Ishikawa (cell line): ENCODE measurements around the gene DMAC2L.

Experiments used
- EGR1 ChIP-seq: IDR thresholded peaks from 2 replicates; pipeline ENCODE4 v1.6.1; 2012
- EP300 ChIP-seq: IDR thresholded peaks from 2 replicates; pipeline ENCODE4 v1.6.1; 2012; ENCODE audit warnings: borderline replicate concordance
- FOXM1 ChIP-seq: IDR thresholded peaks from 2 replicates; pipeline ENCODE4 v1.6.1; 2012; ENCODE audit warnings: low read depth, borderline replicate concordance
- TAF1 ChIP-seq: IDR thresholded peaks from 2 replicates; pipeline ENCODE4 v1.6.1; 2012; ENCODE audit warnings: low read depth, mild to moderate bottlenecking
- YY1 ChIP-seq: IDR thresholded peaks from 2 replicates; pipeline ENCODE4 v1.6.1; 2012; ENCODE audit warnings: low read depth
- ZBTB7A ChIP-seq: IDR thresholded peaks from 2 replicates; pipeline ENCODE4 v1.6.1; 2012; ENCODE audit warnings: low read depth
- TF ChIP-seq, protein P1 (sequence below): IDR thresholded peaks from 2 replicates; pipeline ENCODE4 v1.6.1; 2012; ENCODE audit warnings: low read depth, mild to moderate bottlenecking

DNA sequence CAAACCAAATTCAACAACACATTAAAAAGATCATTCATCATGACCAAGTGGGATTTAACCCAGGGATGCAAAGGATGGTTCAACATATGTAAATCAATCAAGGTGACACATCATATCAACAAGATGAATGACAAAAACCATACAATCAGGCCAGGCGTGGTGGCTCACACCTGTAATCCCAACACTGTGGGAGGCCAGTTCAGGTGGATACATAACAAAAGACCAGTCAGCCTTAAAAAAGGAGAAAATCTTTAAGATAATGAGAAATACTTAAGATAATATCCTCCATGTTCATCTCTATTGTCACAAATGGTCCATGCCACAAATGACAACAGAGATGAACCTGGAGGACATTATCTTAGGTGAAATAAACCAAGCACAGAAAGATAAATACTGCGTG is 12.5 kb upstream of the DMAC2L start:
- TF ChIP-seq TAF1 (no peak), EP300 (no peak), ZBTB7A (no peak), FOXM1 (no peak), EGR1 (no peak), YY1 (no peak)
- TF ChIP-seq, protein P1, sequence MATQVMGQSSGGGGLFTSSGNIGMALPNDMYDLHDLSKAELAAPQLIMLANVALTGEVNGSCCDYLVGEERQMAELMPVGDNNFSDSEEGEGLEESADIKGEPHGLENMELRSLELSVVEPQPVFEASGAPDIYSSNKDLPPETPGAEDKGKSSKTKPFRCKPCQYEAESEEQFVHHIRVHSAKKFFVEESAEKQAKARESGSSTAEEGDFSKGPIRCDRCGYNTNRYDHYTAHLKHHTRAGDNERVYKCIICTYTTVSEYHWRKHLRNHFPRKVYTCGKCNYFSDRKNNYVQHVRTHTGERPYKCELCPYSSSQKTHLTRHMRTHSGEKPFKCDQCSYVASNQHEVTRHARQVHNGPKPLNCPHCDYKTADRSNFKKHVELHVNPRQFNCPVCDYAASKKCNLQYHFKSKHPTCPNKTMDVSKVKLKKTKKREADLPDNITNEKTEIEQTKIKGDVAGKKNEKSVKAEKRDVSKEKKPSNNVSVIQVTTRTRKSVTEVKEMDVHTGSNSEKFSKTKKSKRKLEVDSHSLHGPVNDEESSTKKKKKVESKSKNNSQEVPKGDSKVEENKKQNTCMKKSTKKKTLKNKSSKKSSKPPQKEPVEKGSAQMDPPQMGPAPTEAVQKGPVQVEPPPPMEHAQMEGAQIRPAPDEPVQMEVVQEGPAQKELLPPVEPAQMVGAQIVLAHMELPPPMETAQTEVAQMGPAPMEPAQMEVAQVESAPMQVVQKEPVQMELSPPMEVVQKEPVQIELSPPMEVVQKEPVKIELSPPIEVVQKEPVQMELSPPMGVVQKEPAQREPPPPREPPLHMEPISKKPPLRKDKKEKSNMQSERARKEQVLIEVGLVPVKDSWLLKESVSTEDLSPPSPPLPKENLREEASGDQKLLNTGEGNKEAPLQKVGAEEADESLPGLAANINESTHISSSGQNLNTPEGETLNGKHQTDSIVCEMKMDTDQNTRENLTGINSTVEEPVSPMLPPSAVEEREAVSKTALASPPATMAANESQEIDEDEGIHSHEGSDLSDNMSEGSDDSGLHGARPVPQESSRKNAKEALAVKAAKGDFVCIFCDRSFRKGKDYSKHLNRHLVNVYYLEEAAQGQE, result no peak
